Measurements from ENCODE around the gene UNC45B.

UNC45B gene

GRCh38 chr17:35147375-35147905 is at the start of gene UNC45B:
UNC45B (plus strand) TSS chr17:35147817; CDS start chr17:35148264, 447 bp downstream.
- no peak within 1 kb of the TSS for H3K4me2 ChIP-seq (ENCODE audit: low read length)
- H3K79me2 ChIP-seq (ENCODE audit: insufficient read depth, low read length): no peaks in the 10 kb centered on the region
- no peak for TF ChIP-seq CTCF (IDR thresholded peaks at IDR 0.05; ENCODE audit: low read length)
- no peak for TF ChIP-seq EZH2 (IDR thresholded peaks at IDR 0.05; ENCODE audit: borderline replicate concordance, low read length)
- no peak within 1 kb of the TSS for H2AFZ ChIP-seq (ENCODE audit: low read length)
- H3F3A ChIP-seq (ENCODE audit: insufficient read depth, low read length): no peaks in the 10 kb centered on the region
- H3K9me2 ChIP-seq (ENCODE audit: low read depth, low read length): no peaks in the 10 kb centered on the region
- H4K20me1 ChIP-seq (ENCODE audit: insufficient read depth, low read length): no peaks in the 10 kb centered on the region
- no peaks in the 10 kb centered on the region for H3K36me3 ChIP-seq (ENCODE audit: insufficient read depth, low read length)
- no peaks in the 10 kb centered on the region for H3K9me3 ChIP-seq (ENCODE audit: low read length)
- no peak within 1 kb of the TSS for H3K4me3 ChIP-seq (ENCODE audit: low read depth, low read length, poor library complexity, severe bottlenecking)
- no peaks in the 10 kb centered on the region; the same call in 1 of the 2 replicates for H3K27me3 ChIP-seq (ENCODE audit: insufficient read depth, low read length)
- no peak within 1 kb of the TSS for H3K9ac ChIP-seq (ENCODE audit: low read length)
- no peaks in the 10 kb centered on the region for H3K4me1 ChIP-seq (ENCODE audit: insufficient read depth, low read length, severe bottlenecking)
- no peak within 1 kb of the TSS for H3K27ac ChIP-seq (ENCODE audit: low read depth, low read length, poor library complexity, severe bottlenecking)

GRCh38 chr17:35099908-35100307 is 47.7 kb upstream of the UNC45B start:
- Histone ChIP-seq H3F3A (ENCODE audit: insufficient read depth, low read length) (no peaks in the 10 kb centered on the region), H3K9me3 (ENCODE audit: low read length) (no peaks in the 10 kb centered on the region), H3K4me2 (ENCODE audit: low read length) (no peak overlapping the region), H3K36me3 (ENCODE audit: insufficient read depth, low read length) (peaks cover 48% of the 10 kb centered on the region), H4K20me1 (ENCODE audit: insufficient read depth, low read length) (no peaks in the 10 kb centered on the region), H3K27me3 (ENCODE audit: insufficient read depth, low read length) (no peaks in the 10 kb centered on the region), H3K4me3 (ENCODE audit: low read depth, low read length, poor library complexity, severe bottlenecking) (no peak overlapping the region), H3K4me1 (ENCODE audit: insufficient read depth, low read length, severe bottlenecking) (no peaks in the 10 kb centered on the region), H3K9me2 (ENCODE audit: low read depth, low read length) (no peaks in the 10 kb centered on the region), H3K79me2 (ENCODE audit: insufficient read depth, low read length) (no peaks in the 10 kb centered on the region), H2AFZ (ENCODE audit: low read length) (no peak overlapping the region), H3K27ac (ENCODE audit: low read depth, low read length, poor library complexity, severe bottlenecking) (no peak overlapping the region), H3K9ac (ENCODE audit: low read length) (no peak overlapping the region)
- no peak for TF ChIP-seq EZH2 (IDR thresholded peaks at IDR 0.05; ENCODE audit: borderline replicate concordance, low read length)

- no peaks in the 10 kb centered on the region for H3F3A ChIP-seq (ENCODE audit: insufficient read depth, low read length)
- TF ChIP-seq EZH2 (IDR thresholded peaks at IDR 0.05; ENCODE audit: borderline replicate concordance, low read length) (no peak), CTCF (IDR thresholded peaks at IDR 0.05; ENCODE audit: low read length) (no peak)
- no peak overlapping the region for H3K4me3 ChIP-seq (ENCODE audit: low read depth, low read length, poor library complexity, severe bottlenecking)
- H3K27me3 ChIP-seq (ENCODE audit: insufficient read depth, low read length): no peaks in the 10 kb centered on the region
- H3K4me1 ChIP-seq (ENCODE audit: insufficient read depth, low read length, severe bottlenecking): no peaks in the 10 kb centered on the region
- H3K9me3 ChIP-seq (ENCODE audit: low read length): no peaks in the 10 kb centered on the region
- H3K79me2 ChIP-seq (ENCODE audit: insufficient read depth, low read length): no peaks in the 10 kb centered on the region
- H3K9ac ChIP-seq (ENCODE audit: low read length): no peak overlapping the region
- no peaks in the 10 kb centered on the region for H4K20me1 ChIP-seq (ENCODE audit: insufficient read depth, low read length)
- no peaks in the 10 kb centered on the region for H3K9me2 ChIP-seq (ENCODE audit: low read depth, low read length)
- H3K4me2 ChIP-seq (ENCODE audit: low read length): no peak overlapping the region
- H3K36me3 ChIP-seq (ENCODE audit: insufficient read depth, low read length): peaks cover 59% of the 10 kb centered on the region
- no peak overlapping the region for H2AFZ ChIP-seq (ENCODE audit: low read length)
- no peak overlapping the region for H3K27ac ChIP-seq (ENCODE audit: low read depth, low read length, poor library complexity, severe bottlenecking)
Observed at GRCh38 chr17:35101036-35101435, 46.6 kb upstream of the UNC45B start.

GRCh38 chr17:35101725-35102124 is 45.9 kb upstream of the UNC45B start:
- H3K4me3 ChIP-seq (ENCODE audit: low read depth, low read length, poor library complexity, severe bottlenecking): no peak overlapping the region
- no peaks in the 10 kb centered on the region for H3K9me3 ChIP-seq (ENCODE audit: low read length)
- H3K27ac ChIP-seq (ENCODE audit: low read depth, low read length, poor library complexity, severe bottlenecking): no peak overlapping the region
- H3K9me2 ChIP-seq (ENCODE audit: low read depth, low read length): no peaks in the 10 kb centered on the region
- no peaks in the 10 kb centered on the region for H3K27me3 ChIP-seq (ENCODE audit: insufficient read depth, low read length)
- no peak overlapping the region for H3K4me2 ChIP-seq (ENCODE audit: low read length)
- H3K36me3 ChIP-seq (ENCODE audit: insufficient read depth, low read length): peaks cover 65% of the 10 kb centered on the region
- TF ChIP-seq CTCF (IDR thresholded peaks at IDR 0.05; ENCODE audit: low read length): no peak
- TF ChIP-seq EZH2 (IDR thresholded peaks at IDR 0.05; ENCODE audit: borderline replicate concordance, low read length): no peak
- no peaks in the 10 kb centered on the region for H3K4me1 ChIP-seq (ENCODE audit: insufficient read depth, low read length, severe bottlenecking)
- no peaks in the 10 kb centered on the region for H3F3A ChIP-seq (ENCODE audit: insufficient read depth, low read length)
- H3K79me2 ChIP-seq (ENCODE audit: insufficient read depth, low read length): no peaks in the 10 kb centered on the region
- no peaks in the 10 kb centered on the region for H4K20me1 ChIP-seq (ENCODE audit: insufficient read depth, low read length)
- H3K9ac ChIP-seq (ENCODE audit: low read length): no peak overlapping the region
- H2AFZ ChIP-seq (ENCODE audit: low read length): no peak overlapping the region

Data from OCI-LY1 (cell line).